Stimulated activated naive CD8-positive, alpha-beta T cell treated with anti-CD3 and anti-CD28 coated beads, Interleukin-15, Interleukin-2, amounts not matched to agents 100 U/mL and 50 U/mL, for 24 hours (primary cell): Measurements from ENCODE around the gene EXT2.
A peak's percentile ranks its signal among the peaks of the same experiment; 100 is the strongest.

Experiments used
- ATAC-seq: fragments of 150-1000 bp; cut with Tn5 transposase; one replicate; pipeline ENCODE4 v1.10.0; 2021
- DNase-seq: peaks from one replicate; pipeline ENCODE4 v3.0.0; 2021

EXT2 gene

GRCh38 chr11:44085330-44085729 is 10.1 kb upstream of the EXT2 start:
- ATAC-seq (no peak), DNase-seq (no peak)

GRCh38 chr11:44088377-44088776 is 7.1 kb upstream of the EXT2 start:
- ATAC-seq (no peak), DNase-seq (no peak)

- ATAC-seq: no peak
- DNase-seq: no peak
Measured at GRCh38 chr11:44088871-44089270, 6.6 kb upstream of the EXT2 start.

GRCh38 chr11:44090539-44090938 is 4.9 kb upstream of the EXT2 start:
- DNase-seq (no peak), ATAC-seq (no peak)

- ATAC-seq: no peak
- peak; percentile 89 for DNase-seq
Measured at GRCh38 chr11:44094260-44094868, 1.1 kb upstream of the EXT2 start.

GRCh38 chr11:44096360-44097185 is 1.1 kb downstream of the EXT2 start:
- ATAC-seq: peak; percentile 16
- DNase-seq: no peak

GRCh38 chr11:44097821-44098220 is 2.3 kb downstream of the EXT2 start:
- DNase-seq (no peak), ATAC-seq (no peak)

- no peak for ATAC-seq
Measured at GRCh38 chr11:44101098-44101497, 5.6 kb downstream of the EXT2 start.

GRCh38 chr11:44104481-44105294 is 9.2 kb downstream of the EXT2 start:
- ATAC-seq: peak; percentile 59
- DNase-seq: no peak

More at GRCh38 chr11:44101098-44101497, 5.6 kb downstream of the EXT2 start:
- no peak for DNase-seq

- ATAC-seq (no peak), DNase-seq (no peak)
Measured at GRCh38 chr11:44108260-44108659, 12.8 kb downstream of the EXT2 start.

- DNase-seq: peak; percentile 70
- ATAC-seq: peak; percentile 78
Measured at GRCh38 chr11:44110231-44110679, 14.8 kb downstream of the EXT2 start.

- ATAC-seq (no peak), DNase-seq (no peak)
Measured at GRCh38 chr11:44112091-44112821, 16.8 kb downstream of the EXT2 start.

- no peak for DNase-seq
- ATAC-seq: no peak
Measured at GRCh38 chr11:44113018-44113417, 17.5 kb downstream of the EXT2 start.

- ATAC-seq (no peak), DNase-seq (no peak)
Measured at GRCh38 chr11:44113572-44113971, 18.1 kb downstream of the EXT2 start.

GRCh38 chr11:44116234-44116830 is 20.9 kb downstream of the EXT2 start:
- no peak for DNase-seq
- no peak for ATAC-seq

- no peak for ATAC-seq
- no peak for DNase-seq
Measured at GRCh38 chr11:44120169-44120568, 24.7 kb downstream of the EXT2 start.

- no peak for ATAC-seq
- no peak for DNase-seq
Measured at GRCh38 chr11:44125598-44125997, 30.1 kb downstream of the EXT2 start.

GRCh38 chr11:44126304-44126703 is 30.8 kb downstream of the EXT2 start:
- no peak for DNase-seq
- ATAC-seq: no peak

- no peak for DNase-seq
- ATAC-seq: no peak
Measured at GRCh38 chr11:44127130-44127529, 31.7 kb downstream of the EXT2 start.

GRCh38 chr11:44128729-44129128 is 33.3 kb downstream of the EXT2 start:
- no peak for DNase-seq
- no peak for ATAC-seq

GRCh38 chr11:44130751-44131150 is 35.3 kb downstream of the EXT2 start:
- no peak for DNase-seq
- ATAC-seq: no peak
